Measurements from ENCODE around the gene PLSCR4.
"Not testable (repeated sequence)": the region's sequence is repeated elsewhere in the genome, so short reads cannot be mapped to it uniquely, and the experiment has no call there.

Gene PLSCR4

GRCh38 chr3:146250449-146251382, at the start of gene PLSCR4:
PLSCR4 (minus strand) TSS chr3:146251105; CDS start chr3:146222071, 29,034 bp downstream.
- peak; percentile 17 to 78 for DNase-seq

DNA sequence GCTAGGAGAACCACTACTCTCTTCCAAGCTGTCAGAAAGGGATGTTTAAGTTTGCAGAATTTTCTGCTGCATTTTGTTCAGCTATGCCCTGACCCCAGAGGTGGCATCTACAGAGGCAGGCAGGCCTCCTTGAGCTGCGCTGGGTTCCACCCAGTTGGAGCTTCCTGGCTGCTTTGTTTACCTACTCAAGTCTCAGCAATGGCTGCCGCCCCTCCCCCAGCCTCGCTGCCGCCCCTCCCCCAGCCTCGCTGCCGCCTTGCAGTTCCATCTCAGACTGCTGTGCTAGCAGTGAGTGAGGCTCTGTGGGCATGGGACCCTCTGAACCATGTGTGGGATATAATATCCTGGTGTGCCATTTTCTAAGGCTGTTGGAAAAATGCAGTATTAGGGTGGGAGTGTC, 42.5 kb upstream of the PLSCR4 start:
- not testable (repeated sequence) for DNase-seq

GRCh38 chr3:146283781-146284445, 33.0 kb upstream of the PLSCR4 start:
- no peak for DNase-seq

DNA sequence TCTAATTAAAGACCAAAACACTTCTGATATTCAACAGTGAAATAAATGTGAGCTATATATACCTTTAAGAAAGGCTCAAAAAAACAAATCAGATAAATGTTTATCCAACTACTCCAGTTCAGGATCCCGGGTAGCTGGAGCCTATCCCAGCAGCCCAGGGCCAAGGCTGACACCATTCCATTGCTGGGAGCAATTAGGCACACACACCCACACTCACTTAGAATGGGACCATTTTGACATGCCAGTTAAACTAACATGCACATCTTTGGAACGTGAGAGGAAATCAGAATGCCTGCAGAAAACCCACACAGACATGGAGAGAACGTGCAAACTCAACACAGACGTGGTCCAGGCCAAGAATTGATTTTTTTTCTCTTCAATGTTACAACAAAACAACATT, 30.0 kb upstream of the PLSCR4 start:
- DNase-seq, result peak; percentile 37 to 73

DNA sequence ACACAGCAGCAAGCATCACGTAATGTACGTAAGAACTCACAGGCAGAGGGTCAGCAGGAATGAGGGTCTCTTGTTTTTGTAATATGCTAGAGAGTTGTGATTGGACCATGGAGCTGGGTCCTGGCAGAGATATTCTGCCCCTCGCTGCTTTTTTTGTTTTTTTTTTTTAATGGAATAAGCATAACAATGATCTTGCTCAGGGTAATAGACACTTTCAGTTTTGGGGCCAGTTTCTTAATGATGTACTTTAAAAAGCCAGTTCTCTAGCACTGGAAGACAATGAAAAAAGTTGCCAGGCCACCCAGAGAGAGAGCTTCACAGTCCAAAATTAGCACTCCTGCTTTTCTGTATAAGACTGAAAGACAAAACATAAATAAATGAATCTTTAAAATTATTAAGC, 29.0 kb upstream of the PLSCR4 start:
- no peak for DNase-seq

GRCh38 chr3:146279013-146279412, 28.1 kb upstream of the PLSCR4 start:
- DNase-seq, result no peak

- DNase-seq, result peak; percentile 56 to 80
Measured at GRCh38 chr3:146277953-146278631, 27.2 kb upstream of the PLSCR4 start.

- DNase-seq, result no peak
Measured at GRCh38 chr3:146275476-146275875, 24.6 kb upstream of the PLSCR4 start.

GRCh38 chr3:146274833-146275232, 23.9 kb upstream of the PLSCR4 start:
- no peak for DNase-seq

DNA sequence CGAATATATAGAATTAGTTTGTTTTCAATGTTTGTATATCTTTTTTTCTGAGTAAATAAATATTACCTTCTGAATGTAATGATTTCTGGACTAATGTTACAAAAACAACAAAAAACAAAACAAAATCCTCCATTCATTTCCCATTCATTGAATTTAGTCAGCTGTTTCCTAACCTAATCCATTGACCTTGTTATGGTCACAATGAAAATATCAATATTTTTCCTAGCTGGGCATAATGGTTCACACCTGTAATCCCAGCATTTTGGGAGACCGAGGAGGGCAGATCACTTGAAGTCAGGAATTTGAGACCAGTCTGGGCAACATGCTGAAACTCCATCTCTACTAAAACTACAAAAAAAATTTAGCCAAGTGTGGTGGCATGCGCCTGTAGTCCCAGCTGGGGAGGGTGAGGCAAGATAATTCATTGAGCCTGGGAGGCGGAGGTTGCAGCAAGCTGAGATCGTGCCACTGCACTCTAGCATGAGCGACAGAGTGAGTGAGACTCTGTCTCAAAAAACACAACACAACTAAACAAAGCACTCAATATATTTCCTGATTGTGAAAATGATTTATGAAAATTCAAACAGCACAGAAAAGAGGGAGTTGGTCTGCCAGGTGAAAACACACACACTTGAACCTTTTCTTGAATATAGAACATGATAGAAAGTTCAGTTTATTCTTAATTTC, 23.0 kb upstream of the PLSCR4 start:
- no peak for DNase-seq

GRCh38 chr3:146271180-146271579, 20.3 kb upstream of the PLSCR4 start:
- no peak for DNase-seq

- no peak for DNase-seq
Measured at GRCh38 chr3:146269271-146269670, 18.4 kb upstream of the PLSCR4 start.

DNA sequence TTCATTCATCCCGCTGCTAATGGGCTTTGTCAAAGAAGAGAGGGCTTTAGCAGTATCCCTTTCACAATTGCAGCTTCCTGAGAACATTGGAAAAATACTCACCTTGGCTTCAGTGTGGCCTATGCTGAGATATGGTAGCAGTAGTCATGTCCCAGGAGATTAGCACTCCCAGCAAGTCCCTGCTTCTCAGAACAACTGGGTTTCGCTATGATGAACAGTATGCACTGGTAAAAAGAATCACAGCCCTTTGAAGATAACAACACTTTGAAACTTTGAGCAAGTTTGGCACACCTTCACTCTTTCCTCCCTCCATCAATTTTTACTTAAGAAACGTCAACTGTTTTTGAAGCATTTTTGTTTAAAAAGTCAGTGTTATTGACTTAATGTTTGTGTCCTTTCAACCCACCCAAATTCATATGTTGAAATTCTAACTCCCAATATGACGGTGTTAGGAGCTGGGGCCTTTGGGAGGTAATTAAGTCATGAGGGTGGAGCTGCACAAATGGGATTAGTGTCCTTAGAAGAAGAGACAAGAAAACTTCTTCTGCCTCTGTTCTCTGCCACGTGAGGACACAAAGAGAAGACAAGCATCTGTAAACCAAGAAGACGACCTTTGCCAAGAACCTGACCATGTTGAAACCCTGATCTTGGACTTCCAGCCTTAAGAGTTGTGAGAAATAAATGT, 17.8 kb upstream of the PLSCR4 start:
- DNase-seq, result no peak

DNA sequence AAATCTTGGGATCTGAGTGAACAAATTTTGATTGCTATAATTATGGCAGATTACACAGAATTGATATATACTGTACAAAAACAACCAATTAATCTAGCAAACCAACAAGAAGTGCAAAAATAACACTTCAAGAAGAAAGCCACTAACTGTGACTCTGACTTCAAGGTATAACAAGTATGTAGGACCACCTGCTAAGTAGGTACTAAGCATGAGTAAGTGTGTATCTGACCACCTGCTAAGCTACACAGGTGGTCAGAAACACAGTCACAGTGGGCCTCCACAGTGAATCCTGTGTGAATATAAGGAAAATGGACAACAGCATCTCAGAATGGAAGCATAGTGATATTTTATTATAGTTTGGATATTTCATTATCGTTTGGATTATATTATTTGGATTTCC, 14.8 kb upstream of the PLSCR4 start:
- DNase-seq, result no peak

DNA sequence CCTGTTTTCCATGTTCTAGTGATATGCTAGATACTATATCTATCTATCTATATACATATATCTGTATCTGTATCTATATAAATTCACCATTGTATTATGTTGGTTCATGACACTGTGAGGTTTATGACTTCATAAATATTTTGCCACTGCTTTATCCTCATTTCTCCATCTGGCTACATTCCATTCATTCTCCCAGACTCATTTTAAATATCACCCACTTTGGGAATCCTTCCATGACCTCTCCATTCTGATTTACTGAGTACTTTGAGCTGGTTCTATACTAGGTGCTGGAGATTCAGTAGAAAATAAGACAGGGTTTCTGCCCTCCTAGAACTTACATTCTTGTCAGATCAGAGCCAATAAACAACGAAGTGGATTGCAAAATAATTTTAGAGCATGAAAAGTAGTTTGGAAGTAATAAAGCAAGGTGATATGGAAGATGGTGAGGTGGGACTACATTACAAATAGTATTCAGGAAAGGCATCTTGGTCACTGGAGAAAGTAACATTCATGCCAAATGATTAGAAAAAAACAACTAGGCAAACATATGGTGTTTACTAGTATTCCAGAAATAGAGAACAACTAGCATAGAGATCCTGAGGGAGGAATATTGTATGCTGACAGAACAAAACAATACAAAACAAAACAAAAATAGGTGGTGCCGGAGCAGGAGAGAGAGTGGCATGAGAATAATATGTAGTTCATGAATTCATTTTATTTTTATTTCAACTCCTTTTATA, 11.6 kb upstream of the PLSCR4 start:
- DNase-seq, result peak in 1 of 2 experiments; percentile 14

- no peak for DNase-seq
Measured at GRCh38 chr3:146259880-146260589, 9.1 kb upstream of the PLSCR4 start.

GRCh38 chr3:146256851-146257486, 6.1 kb upstream of the PLSCR4 start:
- DNase-seq, result peak; percentile 66 to 92

GRCh38 chr3:146252445-146252844, 1.5 kb upstream of the PLSCR4 start:
- not testable (repeated sequence) for DNase-seq

- no peak for DNase-seq
Measured at GRCh38 chr3:146249921-146250320, 984 bp downstream of the PLSCR4 start.

DNA sequence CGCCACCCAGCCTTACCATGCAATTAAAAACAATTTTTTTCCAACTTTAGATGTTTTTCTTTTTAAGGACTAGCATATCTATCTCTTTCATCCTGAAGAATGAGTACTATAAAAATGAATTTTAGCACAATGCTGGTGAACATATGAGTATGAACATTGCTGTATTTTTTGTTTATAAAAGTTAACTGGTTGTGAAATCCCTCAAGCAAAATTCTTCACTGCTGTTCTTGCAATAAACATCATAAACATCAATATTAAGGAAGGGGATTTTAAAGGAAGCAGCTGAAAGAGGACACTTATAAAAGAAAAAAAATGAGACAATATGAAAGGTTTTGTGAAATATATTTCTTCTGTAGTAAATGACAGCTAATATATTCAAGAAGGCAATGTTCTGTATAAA, 3.0 kb downstream of the PLSCR4 start:
- DNase-seq, result no peak

Measured in NCI-H446 (cell line).